GM10847 (cell line): Measurements from ENCODE around the gene AZI2.

Source experiments
- POLR2A ChIP-seq: IDR thresholded peaks from 2 replicates; pipeline ENCODE4 v1.6.1; 2011; ENCODE audit not compliant: insufficient read length; ENCODE audit errors: extremely low read depth

The AZI2 gene

GRCh38 chr3:28278918-28279317 is 69.7 kb downstream of the AZI2 start:
- TF ChIP-seq POLR2A, result no peak

GRCh38 chr3:28273837-28274236 is 74.8 kb downstream of the AZI2 start:
- TF ChIP-seq POLR2A, result no peak
